GM12878 (cell line): ENCODE results near the gene BCAS2. TPM values are rescaled to one million over a fixed set of nuclear protein-coding genes. Genes with fewer than 3 reads are reported as not detected.

Experiments used
- ATF7 ChIP-seq: fragments of 450-650 bp; IDR thresholded peaks from 2 replicates; pipeline ENCODE4 v1.6.1; 2016; ENCODE audit warnings: low read depth, mild to moderate bottlenecking
- BHLHE40 ChIP-seq, 2 experiments: fragments of 450-650 bp in 1 of 2; IDR thresholded peaks; 2 replicates each; pipeline ENCODE4 v1.6.1; 2011 to 2017; ENCODE audit warnings: low read depth in 2 of 2, borderline replicate concordance in 1 of 2, improper control_type of control experiment in 1 of 2, low read length in 1 of 2, mild to moderate bottlenecking in 1 of 2
- BMI1 ChIP-seq: fragments of 450-650 bp; IDR thresholded peaks from 2 replicates; pipeline ENCODE4 v1.6.1; 2016; ENCODE audit warnings: mild to moderate bottlenecking, moderate library complexity, borderline replicate concordance
- CBX5 ChIP-seq: sonication (generic); IDR thresholded peaks from 2 replicates; pipeline ENCODE4 v1.6.1; 2016; ENCODE audit warnings: low read depth, moderate library complexity, mild to moderate bottlenecking, inconsistent platforms
- CHD2 ChIP-seq: IDR thresholded peaks from 2 replicates; pipeline ENCODE4 v1.6.1; 2011; ENCODE audit warnings: low read depth, low read length, improper control_type of control experiment, borderline replicate concordance
- CREB1 ChIP-seq: IDR thresholded peaks from 2 replicates; pipeline ENCODE4 v1.6.1; 2012; ENCODE audit warnings: low read depth, mild to moderate bottlenecking, inconsistent platforms
- CREM ChIP-seq: IDR thresholded peaks from 2 replicates; pipeline ENCODE4 v1.6.1; 2014; ENCODE audit warnings: antibody characterized with exemption, low read depth
- DPF2 ChIP-seq: fragments of 450-650 bp; IDR thresholded peaks from 2 replicates; pipeline ENCODE4 v1.6.1; 2017; ENCODE audit warnings: mild to moderate bottlenecking
- EP300 ChIP-seq, 2 experiments: fragments of 150-350 bp in 1 of 2; IDR thresholded peaks; 2 replicates each; pipeline ENCODE4 v1.6.1; 2011 to 2012; ENCODE audit warnings: low read depth in 2 of 2, low read length in 2 of 2, borderline replicate concordance in 1 of 2, improper control_type of control experiment in 1 of 2, inconsistent platforms in 1 of 2; ENCODE audit not compliant: control insufficient read depth in 1 of 2
- ETV6 ChIP-seq, 2 experiments: fragments of 450-650 bp in 1 of 2; IDR thresholded peaks in 1 of 2; conservative IDR thresholded peaks in 1 of 2; 2 replicates each; pipeline ENCODE4 v1.6.1; 2014; ENCODE audit warnings: antibody characterized with exemption in 1 of 2, borderline replicate concordance in 1 of 2, low read depth in 1 of 2, mild to moderate bottlenecking in 1 of 2, moderate library complexity in 1 of 2
- GABPA ChIP-seq: IDR thresholded peaks from 2 replicates; pipeline ENCODE4 v1.6.1; 2014; ENCODE audit warnings: antibody characterized with exemption, low read depth, mild to moderate bottlenecking, inconsistent platforms
- MEF2B ChIP-seq: fragments of 450-650 bp; IDR thresholded peaks from 2 replicates; pipeline ENCODE4 v1.6.1; 2018; ENCODE audit warnings: mild to moderate bottlenecking, moderate library complexity; ENCODE audit not compliant: partially characterized antibody, poor library complexity, severe bottlenecking
- MTA2 ChIP-seq: fragments of 450-650 bp; IDR thresholded peaks from 2 replicates; pipeline ENCODE4 v1.6.1; 2016; ENCODE audit warnings: low read depth, mild to moderate bottlenecking, moderate library complexity
- NFXL1 ChIP-seq: fragments of 450-650 bp; IDR thresholded peaks from 2 replicates; pipeline ENCODE4 v1.6.1; 2017; ENCODE audit warnings: antibody characterized with exemption, mild to moderate bottlenecking, borderline replicate concordance
- PAX8 ChIP-seq: fragments of 450-650 bp; IDR thresholded peaks from 2 replicates; pipeline ENCODE4 v1.6.1; 2017; ENCODE audit warnings: mild to moderate bottlenecking, moderate library complexity
- RFX5 ChIP-seq: IDR thresholded peaks from 2 replicates; pipeline ENCODE4 v1.6.1; 2011; ENCODE audit warnings: low read depth, low read length, improper control_type of control experiment
- SMAD1 ChIP-seq: fragments of 450-650 bp; IDR thresholded peaks from 2 replicates; pipeline ENCODE4 v1.6.1; 2018; ENCODE audit warnings: mild to moderate bottlenecking, low read depth; ENCODE audit not compliant: partially characterized antibody
- SMARCA5 ChIP-seq: fragments of 450-650 bp; IDR thresholded peaks from 2 replicates; pipeline ENCODE4 v1.6.1; 2017; ENCODE audit warnings: mild to moderate bottlenecking
- TARDBP ChIP-seq: IDR thresholded peaks from 2 replicates; pipeline ENCODE4 v1.6.1; 2016; ENCODE audit warnings: borderline replicate concordance
- TCF3 ChIP-seq: IDR thresholded peaks from 2 replicates; pipeline ENCODE4 v1.6.1; 2012; ENCODE audit warnings: low read depth, mild to moderate bottlenecking, low read length, borderline replicate concordance; ENCODE audit not compliant: insufficient read depth
- USF2 ChIP-seq: IDR thresholded peaks from 2 replicates; pipeline ENCODE4 v1.6.1; 2011; ENCODE audit warnings: low read depth, low read length, improper control_type of control experiment, borderline replicate concordance
- ZNF384 ChIP-seq: IDR thresholded peaks from 2 replicates; pipeline ENCODE4 v1.6.1; 2012; ENCODE audit warnings: low read depth, mild to moderate bottlenecking, low read length, improper control_type of control experiment, borderline replicate concordance
- ZNF622 ChIP-seq: fragments of 450-650 bp; IDR thresholded peaks from 2 replicates; pipeline ENCODE4 v1.6.1; 2017; ENCODE audit warnings: mild to moderate bottlenecking, inconsistent platforms
- polyA plus RNA-seq, 11 experiments: library from polyadenylated mRNA; depleted of rRNA in 4 of 11; unstranded in 6 of 11; stranded (reverse) in 5 of 11; fragments of >200 nt; fragmentation: Nextera tagmentation in 4 of 11; fragmentation: Illumina TruSeq in 1 of 11; extraction: Ambion mirVana in 4 of 11; extraction: Trizol in 1 of 11; gene quantifications; 1 replicate in 1 of 11; 2 replicates in 10 of 11; pipeline versions ENCODE4 v1.2.1 to v1.2.3, GENCODE V29; 2011 to 2016; ENCODE audit warnings: inconsistent platforms in 2 of 11, missing spikeins in 2 of 11, low read depth in 1 of 11
- total RNA-seq, 4 experiments: library from RNA; depleted of rRNA in 3 of 4; stranded (reverse); fragments of >200 nt in 3 of 4; fragmentation: Illumina TruSeq in 1 of 4; extraction: Trizol in 1 of 4; gene quantifications; 2 replicates each; pipeline versions ENCODE4 v1.2.1 to v1.2.3, GENCODE V29; 2013 to 2021
- TF ChIP-seq, protein P1 (sequence below): fragments of 450-650 bp; IDR thresholded peaks from 2 replicates; pipeline ENCODE4 v1.6.1; 2017; ENCODE audit warnings: mild to moderate bottlenecking
- TF ChIP-seq, protein P2 (sequence below): fragments of 450-650 bp; IDR thresholded peaks from 2 replicates; pipeline ENCODE4 v1.6.1; 2017; ENCODE audit warnings: low read depth, mild to moderate bottlenecking, moderate library complexity

Gene BCAS2
- total and polyA plus RNA-seq, 10 of the 15 experiments (the other 5 are each of a cell fraction or from before 2014, with no cell fraction given), result 37.3 to 129 (median 60.7) TPM

DNA sequence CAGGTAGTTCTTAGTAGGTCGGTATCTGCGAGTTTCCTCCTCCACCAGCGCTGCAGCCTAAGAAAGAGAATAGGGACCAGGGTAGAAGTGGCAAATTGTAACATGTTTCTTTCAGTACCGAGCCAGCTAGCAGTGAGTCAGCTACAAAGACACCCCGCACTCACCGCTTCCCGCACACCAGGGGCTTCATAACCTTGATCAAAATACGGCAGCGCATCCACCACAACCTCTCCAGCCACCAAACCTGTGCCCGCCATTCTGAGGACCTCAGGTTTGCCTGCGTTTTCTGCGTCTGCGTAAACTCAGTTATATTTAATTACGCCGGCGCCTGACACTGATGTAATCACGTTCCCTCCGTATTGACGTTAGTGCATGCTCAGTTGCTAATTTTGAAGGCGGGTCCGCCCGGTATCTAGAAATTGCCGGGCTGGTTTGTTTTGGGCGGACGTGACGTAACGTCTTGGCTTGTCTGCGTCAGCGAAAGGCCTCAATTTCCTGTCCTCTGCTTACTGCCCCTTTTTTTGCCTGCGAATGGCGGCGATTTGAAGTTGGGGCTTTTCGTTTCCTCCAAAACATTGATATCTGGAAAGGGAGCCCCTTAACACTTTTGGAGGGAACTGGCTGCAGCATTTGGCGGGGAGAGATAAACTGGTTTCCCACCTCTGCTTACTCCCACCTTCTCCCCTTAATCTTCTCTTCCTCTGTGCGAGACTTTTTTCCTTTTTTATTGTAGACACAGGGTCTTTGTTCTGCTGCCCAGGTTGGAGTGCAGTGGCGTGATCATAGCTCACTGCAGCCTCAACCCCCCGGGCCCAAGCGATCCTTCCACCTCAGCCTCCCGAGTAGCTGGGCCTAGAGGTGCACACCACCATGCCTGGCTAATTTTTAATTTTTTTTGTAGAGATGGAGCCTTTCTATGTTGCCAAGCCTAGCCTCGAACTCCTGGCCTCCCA, at the start of gene BCAS2 (continued):
- no peak for TF ChIP-seq MTA2
- peak; percentile 17 for TF ChIP-seq SMAD1
- TF ChIP-seq GABPA, result peak; percentile 95
- no peak for TF ChIP-seq ZNF622
- peak; percentile 98 for TF ChIP-seq CREM
- TF ChIP-seq CBX5, result no peak
- TF ChIP-seq TARDBP, result no peak
- 0 out of 4 replicates have a peak, but pooled peaks have one; percentile 15 to 76 for TF ChIP-seq ETV6 (conservative IDR thresholded peaks at IDR 0.05 in 1 of 2, IDR thresholded peaks at IDR 0.05 in 1 of 2; ENCODE audit: borderline replicate concordance in 1 of 2, low read depth in 1 of 2)
- TF ChIP-seq ATF7, result peak; percentile 98
- TF ChIP-seq, protein P1, sequence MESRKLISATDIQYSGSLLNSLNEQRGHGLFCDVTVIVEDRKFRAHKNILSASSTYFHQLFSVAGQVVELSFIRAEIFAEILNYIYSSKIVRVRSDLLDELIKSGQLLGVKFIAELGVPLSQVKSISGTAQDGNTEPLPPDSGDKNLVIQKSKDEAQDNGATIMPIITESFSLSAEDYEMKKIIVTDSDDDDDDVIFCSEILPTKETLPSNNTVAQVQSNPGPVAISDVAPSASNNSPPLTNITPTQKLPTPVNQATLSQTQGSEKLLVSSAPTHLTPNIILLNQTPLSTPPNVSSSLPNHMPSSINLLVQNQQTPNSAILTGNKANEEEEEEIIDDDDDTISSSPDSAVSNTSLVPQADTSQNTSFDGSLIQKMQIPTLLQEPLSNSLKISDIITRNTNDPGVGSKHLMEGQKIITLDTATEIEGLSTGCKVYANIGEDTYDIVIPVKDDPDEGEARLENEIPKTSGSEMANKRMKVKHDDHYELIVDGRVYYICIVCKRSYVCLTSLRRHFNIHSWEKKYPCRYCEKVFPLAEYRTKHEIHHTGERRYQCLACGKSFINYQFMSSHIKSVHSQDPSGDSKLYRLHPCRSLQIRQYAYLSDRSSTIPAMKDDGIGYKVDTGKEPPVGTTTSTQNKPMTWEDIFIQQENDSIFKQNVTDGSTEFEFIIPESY, result no peak
- no peak for TF ChIP-seq SMARCA5
- TF ChIP-seq TCF3, result no peak
- TF ChIP-seq MEF2B, result no peak
- TF ChIP-seq USF2, result no peak; the same call in 1 of the 2 replicates
- TF ChIP-seq ZNF384, result peak; percentile 55; the same call in 1 of the 2 replicates
- no peak for TF ChIP-seq DPF2
- no peak for TF ChIP-seq PAX8
- TF ChIP-seq BHLHE40 (IDR thresholded peaks at IDR 0.05; ENCODE audit: borderline replicate concordance in 1 of 2, low read depth in 2 of 2, low read length in 1 of 2), result peak in 1 of 2 experiments; percentile 33; a peak in 1 of 4 replicates
- TF ChIP-seq NFXL1, result no peak
- peak; percentile 43; the same call in 1 of the 2 replicates for TF ChIP-seq RFX5
- TF ChIP-seq BMI1, result no peak
- TF ChIP-seq, protein P2, sequence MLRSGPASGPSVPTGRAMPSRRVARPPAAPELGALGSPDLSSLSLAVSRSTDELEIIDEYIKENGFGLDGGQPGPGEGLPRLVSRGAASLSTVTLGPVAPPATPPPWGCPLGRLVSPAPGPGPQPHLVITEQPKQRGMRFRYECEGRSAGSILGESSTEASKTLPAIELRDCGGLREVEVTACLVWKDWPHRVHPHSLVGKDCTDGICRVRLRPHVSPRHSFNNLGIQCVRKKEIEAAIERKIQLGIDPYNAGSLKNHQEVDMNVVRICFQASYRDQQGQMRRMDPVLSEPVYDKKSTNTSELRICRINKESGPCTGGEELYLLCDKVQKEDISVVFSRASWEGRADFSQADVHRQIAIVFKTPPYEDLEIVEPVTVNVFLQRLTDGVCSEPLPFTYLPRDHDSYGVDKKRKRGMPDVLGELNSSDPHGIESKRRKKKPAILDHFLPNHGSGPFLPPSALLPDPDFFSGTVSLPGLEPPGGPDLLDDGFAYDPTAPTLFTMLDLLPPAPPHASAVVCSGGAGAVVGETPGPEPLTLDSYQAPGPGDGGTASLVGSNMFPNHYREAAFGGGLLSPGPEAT, result peak; percentile 45; the same call in 1 of the 2 replicates
- no peak for TF ChIP-seq EP300 (IDR thresholded peaks at IDR 0.05; ENCODE audit: borderline replicate concordance in 1 of 2, control insufficient read depth in 1 of 2, low read depth in 2 of 2, low read length in 2 of 2)
- TF ChIP-seq CHD2, result no peak
- TF ChIP-seq CREB1, result peak; percentile 99
